Inflammatory macrophage treated with lipopolysaccharide for 1 hour (primary cell): ENCODE measurements around the gene PRKAG2.

ENCODE experiments used
- DNase-seq, 2 donors: peaks; one replicate each; pipeline ENCODE4 v3.0.0-alpha.2; 2020 to 2022

PRKAG2 gene

DNA sequence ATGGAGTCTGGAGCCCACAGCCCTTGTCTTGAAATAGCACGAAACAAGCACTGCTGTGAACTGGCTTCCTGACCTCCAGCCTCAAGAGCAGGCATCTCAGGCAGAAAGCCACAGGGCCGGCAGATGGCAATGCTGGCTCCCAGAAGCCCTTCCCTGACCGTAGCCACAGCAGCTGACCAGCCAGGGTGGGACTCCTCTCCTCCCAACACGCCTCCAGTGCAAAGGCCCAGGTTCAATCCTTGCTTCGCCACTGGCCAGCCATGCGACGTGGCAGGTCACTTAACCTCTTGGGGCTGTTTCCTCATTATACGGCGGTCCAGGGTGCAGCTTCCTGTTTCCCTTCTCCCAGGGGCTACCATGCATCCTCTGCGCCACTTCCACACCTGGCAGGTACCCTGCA, 12.8 kb downstream of the PRKAG2 start:
- DNase-seq, result no peak

DNA sequence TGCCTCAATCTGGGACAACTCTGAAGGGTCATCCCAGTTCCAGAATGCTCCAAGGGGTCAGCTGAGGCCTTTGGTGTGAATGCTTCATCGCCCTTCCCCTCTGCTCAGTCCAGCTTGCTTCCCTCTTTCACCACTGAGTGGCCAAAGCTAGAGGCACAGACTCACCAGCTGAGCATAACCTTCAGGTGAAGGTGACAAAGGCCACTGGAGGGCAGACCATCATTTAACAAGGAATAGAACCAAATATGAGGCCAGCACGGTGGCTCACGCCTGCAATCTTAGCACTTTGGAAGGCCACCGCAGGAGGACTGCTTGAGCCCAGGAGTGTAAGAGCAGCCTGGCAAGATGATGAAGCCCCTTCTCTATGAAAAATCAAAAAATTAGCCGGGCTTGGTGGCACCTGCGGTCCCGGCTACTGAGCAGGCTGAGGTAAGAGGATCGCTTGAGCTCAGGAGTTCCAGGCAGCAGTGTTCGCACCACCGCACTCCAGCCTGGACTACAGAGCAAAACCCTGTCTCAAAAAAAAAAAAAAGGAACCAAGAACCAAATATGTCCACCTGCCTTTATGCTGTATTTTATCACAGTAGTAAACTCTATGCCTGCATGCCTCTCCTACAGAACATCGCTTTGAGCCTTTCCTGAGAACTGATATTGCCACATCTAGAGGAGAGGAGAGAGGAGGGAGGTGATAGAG, 13.4 kb downstream of the PRKAG2 start:
- DNase-seq, result no peak

DNA sequence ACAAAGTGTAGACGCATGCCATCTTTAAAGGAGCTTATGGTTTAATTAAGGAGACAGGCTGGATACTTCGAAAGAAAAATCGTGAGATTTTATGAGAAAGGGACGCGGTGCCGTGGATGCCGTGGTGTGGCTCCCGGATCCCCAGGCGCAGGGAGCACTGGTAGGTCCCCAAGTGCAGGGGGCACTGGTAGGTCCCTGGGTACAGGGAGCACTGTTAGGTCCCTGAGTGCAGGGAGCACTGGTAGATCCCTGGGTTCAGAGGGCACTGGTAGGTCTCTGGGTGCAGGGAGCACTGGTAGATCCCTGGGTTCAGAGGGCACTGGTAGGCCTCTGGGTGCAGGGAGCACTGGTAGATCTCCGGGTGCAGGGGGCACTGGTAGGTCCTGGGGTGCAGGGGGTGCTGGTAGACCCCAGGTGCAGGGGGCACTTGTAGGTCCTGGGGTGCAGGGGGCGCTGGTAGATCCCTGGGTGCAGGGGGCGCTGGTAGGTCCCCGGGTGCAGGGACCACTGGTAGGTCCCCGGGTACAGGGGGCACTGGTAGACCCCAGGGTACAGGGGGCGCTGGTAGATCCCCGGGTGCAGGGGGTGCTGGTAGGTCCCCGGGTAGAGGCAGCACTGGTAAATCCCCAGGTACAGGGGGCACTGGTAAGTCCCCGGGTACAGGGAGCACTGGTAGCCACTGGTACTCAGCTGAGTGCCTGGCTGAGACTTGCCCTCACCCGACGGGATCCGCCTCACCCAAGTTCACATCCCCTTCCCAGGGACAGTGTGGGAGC, 14.1 kb downstream of the PRKAG2 start:
- no peak for DNase-seq

DNA sequence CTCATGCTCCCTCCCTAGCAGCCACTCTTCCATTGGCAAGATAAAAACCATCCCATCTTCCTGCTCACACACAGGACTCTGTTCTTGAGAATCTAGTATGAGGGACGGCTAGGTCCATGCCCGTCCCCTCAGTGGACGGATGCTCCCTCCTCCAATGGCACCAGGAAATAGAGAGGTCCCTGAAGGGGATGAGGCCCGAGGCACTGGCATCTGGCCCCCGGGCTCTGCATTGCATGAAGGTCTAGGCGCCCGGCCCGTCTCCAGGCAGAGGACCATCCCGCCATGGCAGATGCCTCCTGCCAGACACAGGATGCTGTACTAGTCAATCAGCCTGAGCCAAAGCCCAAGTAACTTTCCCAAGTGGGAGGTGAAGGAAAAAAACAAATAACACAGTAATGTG, 15.0 kb downstream of the PRKAG2 start:
- no peak for DNase-seq

DNA sequence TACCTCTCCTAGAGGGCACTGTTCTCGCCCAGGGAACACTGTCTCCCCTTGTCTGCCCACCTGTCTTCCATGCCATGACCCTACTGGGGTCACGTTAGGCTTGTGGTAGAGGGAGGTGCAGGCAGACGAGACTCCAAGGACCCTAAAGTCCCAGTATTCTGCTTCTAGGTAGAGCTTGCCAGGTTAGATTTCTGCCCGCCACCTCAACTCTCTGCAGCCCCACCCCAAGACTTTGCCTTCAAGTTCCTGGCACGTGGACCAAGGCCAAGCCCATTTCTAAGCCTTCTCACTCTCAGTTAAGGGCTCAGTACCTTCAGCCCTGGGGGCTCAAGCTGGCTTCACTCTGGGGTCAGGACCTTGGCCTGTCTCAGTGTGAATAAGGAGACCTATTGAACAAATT, 16.1 kb downstream of the PRKAG2 start:
- no peak for DNase-seq

DNA sequence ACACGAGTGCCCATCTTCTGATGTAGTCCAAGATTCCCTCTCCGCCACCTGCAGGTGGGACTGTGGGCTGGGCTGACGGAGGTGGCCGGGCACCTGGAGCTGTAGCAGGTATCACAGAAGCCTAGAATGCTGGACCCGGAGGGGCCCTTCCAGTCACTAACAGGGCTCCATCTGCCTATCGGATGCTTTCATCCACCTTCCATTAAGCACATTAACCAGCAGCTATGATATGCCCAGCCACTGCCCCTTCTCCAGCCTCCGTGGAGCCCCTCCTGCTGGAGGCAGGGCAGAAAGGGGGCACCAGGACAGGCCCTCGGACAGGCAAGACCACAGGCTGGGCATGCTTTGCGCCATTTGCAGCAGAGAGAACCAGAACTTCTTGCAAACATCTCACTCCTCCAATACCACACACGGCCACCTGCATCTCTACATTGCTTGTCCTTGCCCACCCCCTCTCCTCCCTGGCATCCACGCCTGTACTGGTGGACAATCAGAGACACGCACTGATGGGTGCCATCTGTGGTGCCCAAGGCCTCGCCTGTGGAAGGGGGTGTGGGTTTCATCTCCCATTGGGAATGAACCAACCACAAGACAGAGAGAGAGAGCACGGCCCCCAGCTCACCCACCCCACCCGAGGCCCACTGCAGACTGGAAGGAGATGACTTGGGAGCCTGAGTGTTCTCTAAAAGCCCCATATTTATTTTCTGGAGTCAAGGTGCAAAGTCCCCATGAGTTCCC, 16.8 kb downstream of the PRKAG2 start:
- DNase-seq, result no peak

DNA sequence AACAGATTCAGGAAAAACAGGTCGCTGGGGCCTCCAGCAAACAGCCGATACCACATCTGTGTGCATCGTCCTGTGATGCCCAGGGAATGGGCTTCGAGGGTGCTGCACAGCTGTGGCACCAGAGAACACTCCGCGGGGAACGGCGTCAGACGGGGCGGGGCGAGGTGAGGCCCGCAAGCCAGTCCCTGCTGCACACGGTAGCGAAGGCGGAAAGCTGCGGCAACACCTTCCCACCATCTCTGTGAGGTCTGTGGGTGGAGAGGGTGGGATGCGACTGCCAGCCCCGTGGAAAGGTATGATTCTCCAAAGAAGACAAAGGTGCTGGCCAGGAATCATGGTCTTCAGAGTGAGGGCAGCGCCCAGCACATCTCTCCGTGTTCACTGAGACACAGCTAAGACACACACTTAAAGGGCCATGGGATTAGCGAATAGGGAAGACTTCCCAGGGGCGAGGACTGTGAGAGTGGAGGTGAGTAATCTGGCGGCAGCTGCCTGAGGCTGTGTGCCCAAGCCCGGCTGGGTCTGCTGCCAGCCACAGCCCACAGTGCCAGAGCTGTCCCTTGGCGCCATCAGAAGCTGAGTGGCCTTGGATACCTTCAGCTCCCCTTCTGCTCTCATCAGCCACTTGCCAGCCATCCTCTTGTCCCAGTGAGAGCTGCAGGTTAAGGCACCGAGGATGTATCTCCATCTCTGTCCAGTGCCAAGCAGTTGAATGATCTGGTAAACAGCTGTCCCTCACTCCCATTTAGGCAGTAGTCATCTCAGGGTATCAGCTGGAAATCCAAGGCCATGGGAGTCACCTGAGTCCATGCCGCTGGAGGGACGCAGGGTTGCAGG, 17.6 kb downstream of the PRKAG2 start:
- no peak for DNase-seq

DNA sequence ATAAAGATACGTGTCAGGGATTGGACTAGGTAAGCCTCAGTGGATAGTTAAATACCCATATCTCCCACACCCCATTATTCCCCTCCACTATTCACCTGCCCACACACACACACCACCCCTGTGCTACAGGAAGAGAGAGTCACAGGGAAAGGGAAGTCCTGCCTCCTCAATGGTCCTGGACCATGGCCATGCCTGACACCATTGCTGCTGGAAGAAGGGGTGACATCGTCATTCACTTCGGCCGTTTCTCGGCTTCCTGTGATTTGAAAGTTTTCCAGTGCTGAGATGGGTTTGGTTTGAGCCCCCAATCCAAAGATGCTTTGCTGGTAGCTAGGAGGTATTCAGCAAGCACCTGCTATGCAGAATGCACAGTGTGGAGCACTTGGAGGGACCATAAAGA, 18.5 kb downstream of the PRKAG2 start:
- no peak for DNase-seq

DNA sequence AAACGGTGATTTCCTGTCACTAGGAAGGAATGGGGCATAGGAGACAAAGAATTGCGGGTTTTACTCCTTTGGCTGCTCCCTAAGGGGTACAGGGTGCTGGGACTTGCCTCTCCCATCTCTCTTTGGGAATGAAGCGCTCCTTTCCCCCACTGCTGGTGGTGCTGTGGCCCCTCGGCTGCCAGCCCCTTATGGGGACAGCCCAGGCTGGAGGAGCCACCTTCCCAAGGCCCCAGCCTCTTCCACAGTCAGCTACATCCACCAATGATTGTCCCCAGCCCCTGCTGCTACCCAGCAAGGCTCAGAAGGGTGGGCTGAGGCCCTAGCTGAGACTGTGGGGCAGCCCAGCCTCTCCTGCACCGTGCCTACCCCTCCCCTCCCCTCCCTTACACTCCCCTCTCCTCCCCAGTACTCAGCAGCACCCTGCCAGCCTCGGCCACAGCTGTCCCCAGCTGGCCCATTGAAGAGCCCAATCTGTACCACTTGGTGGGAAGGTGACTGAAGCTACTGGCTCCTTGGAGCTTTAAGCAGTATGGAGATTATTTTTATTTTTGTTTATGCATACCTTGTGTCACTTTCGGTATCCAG, 19.0 kb downstream of the PRKAG2 start:
- DNase-seq, result no peak

DNA sequence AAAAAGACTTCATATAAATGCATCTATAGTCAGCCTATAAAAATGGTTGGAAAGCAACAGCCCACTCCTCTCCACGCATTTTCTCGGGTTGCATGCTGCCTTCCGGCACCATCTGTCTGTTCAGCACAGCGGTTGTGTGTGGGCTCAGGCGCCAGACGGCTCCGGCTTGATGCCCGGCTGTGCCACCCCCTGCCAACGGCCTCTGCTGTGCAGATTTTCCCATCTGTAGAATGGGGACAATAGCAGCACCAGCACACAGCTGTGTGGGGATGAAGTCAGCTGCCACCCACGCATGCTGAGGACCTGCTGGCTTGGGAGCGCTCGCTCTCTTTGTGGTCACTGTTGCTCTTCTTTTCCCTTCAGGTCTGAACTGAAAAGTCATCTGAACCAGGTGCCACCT, 19.5 kb downstream of the PRKAG2 start:
- DNase-seq, result no peak

DNA sequence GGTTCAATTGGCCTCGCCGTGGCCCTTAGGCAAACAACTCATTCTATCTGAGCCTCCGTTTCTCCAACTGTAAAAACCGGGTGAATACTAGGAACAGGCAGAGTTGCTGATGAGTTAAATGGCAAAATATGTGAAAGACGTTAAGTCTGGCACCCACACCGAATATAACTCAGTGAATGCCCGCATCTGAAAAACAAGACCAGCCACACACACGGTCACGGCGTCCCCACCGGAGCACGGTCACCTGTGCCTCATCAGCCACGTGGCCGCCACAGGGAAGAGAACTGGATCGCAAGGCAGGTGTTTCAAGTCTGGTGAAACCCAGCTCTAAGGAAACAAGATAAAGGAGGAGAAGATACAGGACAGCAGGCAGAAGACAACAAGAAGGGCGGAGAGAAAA, 20.4 kb downstream of the PRKAG2 start:
- no peak for DNase-seq

DNA sequence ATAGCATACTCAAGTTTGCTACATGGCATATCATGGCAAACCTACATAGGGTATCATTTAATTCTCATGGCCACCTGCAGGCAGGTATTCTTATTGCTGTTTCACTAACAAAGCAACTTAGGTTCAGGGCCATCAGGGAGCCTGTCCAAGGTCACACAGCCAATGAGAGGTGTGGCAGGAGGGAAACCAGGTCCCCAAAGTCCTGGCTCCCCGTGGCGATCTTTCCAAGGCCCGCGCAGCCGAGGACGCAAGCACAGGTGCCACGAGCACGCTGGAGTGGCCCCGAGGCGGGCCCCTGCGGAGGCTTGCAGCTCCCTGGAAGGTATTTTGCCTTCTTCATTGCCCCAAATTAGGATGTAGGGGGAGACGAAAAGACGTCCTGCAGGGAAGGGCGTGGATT, 20.8 kb downstream of the PRKAG2 start:
- no peak for DNase-seq

DNA sequence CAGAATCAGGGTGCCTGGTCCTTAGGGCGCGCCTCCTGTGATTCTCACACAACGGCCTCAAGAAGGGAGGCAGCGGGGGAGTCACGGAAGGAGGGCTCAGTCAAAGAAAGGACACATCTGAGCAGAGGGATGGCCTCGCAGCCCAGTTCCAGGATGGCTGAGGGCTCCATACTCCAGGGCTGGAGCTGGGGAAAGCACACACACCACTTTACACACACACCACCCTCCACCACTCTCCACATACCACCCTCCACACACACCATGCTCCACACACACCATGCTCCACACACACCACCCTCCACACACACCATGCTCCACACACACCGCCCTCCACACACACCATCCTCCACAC, 22.2 kb downstream of the PRKAG2 start:
- no peak for DNase-seq

DNA sequence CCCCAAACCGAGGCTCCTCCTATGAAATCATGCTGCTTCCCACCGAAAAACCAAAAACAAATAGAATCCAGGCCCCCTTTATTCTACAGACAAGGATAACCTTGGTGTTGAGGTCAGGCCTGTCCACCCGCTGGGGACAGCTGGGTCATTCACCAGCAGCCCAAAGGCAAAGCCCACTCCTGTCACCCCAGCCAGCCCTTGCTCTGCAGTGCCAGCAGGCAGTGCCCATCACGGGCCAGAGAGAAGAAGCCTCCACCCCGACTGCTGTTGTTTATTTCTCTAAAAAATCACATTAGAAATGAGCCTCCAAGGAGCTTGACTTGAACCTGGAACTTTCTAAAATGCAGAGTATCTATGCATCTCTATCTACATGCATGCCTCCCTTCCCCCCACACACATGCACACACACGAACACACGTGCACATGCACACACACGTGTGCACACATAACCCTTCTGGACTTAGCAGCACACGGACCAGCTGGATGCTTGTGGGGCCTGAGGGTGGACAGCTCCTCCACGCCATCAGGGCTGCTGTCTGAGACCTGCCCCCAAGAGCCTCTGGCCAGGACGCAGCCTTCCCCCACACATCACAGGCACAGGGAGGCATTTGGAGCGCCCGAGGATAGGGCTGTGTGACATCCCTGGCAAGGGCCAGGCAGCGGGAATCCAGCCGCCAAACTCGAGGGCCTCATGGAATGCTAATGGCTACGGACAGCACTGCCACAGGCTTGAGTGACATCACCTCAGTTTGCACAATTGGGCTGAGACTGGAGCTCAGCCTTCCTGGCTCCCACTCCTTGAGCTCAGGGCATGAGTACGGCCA, 22.8 kb downstream of the PRKAG2 start:
- DNase-seq, result no peak

DNA sequence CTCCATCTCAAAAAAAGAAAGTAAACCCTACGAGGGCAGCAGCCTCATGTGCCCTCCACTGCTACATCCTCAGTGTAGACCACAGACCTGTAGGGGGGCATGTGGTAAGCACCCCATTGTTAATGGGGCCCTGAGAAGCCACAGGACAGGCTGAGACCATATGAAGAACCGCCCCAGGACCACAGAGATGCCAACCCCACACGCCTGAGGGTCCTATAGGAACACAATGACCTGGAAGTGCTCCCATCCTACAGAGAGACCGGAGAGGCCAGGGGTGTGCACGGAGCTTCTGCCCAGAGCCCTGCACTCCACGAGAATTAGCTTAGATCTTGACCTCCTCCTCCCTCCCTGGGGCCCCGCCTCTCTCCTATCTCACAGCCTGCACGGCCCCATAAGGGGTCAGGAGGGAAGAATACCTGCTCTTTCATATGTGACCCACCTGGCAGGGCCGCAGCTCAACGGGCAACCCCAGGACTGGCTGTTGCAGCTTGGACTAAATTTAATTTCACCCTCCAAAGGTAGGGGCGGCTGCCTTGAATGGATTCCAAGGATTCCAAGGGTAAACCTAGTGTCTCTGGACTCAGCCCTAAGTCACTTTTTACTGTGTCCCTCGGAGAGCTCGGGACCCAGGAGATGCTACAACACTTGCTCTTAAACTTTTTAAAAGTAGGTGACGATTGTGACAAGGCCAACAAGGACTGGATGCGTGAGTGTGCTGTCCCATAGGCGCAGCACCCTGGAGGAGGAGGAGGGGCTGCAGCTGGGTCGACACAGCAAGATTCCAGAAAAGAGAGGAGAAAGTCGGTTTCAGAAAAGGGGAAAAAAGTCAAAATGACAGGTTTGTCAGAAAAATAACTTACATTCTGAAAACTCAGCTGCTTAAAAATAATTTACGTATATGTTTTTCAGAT, 24.2 kb downstream of the PRKAG2 start:
- no peak for DNase-seq

DNA sequence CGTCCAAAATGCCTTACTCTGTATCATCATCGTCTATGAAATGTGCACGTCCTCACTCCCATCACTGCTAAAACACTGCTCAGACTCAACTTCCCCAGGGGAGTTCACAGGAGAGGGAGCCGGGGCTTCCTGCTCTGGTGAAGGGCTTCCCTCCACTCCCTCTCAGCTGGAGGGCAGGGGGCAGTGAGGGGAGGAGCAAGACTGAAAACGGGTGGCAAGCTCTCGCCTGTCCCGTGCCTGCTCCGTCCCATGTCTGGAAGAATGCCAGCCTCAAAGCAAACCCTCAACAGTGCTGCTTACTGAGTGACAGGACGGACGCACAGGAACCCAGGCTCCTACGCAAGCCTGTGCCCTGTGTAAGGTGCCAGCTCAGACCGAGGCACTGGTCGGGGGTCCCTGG, 25.1 kb downstream of the PRKAG2 start:
- peak; percentile 48 to 63 for DNase-seq

DNA sequence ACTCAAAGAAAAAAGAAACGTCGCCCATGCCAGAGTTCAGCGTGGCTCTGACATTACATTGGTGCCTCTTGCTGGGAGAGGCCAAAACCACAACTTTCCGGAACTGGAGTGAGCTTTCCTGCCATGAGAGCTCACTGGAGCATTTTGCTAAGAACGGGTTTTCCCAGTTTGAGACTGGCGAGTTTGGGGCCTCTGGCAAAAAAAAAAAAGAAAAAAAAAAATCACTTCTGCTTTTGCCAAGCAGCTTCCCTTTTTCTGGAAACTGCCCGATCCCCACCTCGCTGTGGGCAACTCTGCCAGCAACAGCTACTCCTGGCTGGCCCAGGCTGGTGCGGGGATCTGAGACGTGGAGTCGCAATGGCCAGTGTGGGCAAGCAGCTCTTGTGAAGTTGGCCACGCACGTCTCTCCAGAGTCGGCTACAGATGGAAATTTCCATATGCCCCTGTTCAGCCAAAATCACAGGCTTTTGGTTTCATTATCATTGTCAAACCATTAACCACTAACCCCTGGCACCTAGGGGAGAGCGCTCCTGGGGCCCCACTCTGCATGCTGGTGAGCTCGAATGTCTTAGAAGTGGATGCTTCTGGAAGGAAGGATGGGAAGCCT, 25.7 kb downstream of the PRKAG2 start:
- DNase-seq, result peak; percentile 96 to 97

DNA sequence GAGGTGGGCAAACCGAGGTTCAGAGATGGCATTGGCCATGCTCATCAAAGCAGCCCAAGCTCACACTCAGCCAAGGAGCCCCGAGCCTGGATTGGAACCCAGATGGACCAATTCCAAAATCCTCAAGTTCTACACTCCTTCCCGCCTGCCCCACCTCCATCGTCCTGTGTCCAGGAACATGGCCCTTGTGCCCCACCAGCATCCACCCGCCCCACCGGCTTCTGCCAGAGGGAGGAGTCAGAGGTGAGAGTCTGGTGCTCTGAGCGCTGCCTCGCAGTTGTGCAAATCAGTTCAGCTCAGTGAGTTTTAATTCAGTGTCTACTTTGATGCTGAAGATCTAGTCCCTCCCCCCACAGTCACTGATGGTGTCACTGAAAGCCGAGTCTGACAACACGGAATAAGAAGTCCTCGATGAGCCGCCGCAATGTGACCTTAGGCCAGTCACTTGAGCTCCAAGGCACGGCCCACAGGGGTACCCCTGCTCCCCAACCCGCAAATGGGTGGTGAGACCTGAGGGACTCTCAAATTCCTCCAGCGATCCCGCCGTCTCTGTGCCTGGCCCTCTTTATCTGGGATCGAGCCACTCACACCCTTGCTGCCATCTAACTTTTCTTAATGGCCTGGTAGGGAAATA, 26.3 kb downstream of the PRKAG2 start:
- DNase-seq, result peak; percentile 62 to 71

DNA sequence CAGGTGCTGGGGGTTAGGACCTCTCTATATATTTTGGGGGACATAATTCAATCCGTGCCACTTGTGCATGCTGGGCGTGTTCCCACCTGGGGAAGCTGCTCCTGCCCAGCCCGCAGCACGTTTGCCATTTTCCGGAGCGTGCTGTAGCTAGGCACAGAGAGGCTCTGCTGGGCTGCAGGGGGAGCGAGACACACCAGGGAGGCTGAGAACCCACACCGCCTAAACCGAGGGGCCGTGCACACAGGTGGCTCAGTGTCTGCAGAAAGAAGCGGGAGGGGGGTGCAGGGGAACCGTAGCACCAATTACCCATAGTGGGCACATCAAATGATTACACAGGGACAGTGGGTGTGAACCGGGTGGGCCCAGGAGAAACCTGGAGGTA, 27.0 kb downstream of the PRKAG2 start:
- DNase-seq, result no peak
